ENCODE results near the gene SMAD7.
A peak's percentile ranks its signal among the peaks of the same experiment; 100 is the strongest.

SMAD7 gene

DNA sequence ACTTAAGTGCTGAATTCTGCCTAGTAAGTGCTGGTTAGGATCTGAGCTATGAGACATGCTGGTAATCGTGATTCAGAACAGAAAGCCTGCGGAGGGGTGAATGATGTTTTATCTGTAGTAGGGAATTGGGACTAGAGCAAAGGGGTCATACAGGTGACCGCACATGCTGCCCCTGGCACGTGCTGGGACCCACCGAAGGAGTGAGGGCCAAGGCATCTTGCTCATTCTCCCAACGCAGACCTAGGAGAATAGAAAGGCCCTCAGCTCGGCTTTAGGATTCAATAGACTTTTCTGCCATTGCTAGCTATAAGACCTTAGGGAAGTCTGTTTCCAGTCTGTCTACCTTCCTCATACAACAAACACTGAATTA, 8.8 kb upstream of the SMAD7 start:
- TF ChIP-seq, protein P1, sequence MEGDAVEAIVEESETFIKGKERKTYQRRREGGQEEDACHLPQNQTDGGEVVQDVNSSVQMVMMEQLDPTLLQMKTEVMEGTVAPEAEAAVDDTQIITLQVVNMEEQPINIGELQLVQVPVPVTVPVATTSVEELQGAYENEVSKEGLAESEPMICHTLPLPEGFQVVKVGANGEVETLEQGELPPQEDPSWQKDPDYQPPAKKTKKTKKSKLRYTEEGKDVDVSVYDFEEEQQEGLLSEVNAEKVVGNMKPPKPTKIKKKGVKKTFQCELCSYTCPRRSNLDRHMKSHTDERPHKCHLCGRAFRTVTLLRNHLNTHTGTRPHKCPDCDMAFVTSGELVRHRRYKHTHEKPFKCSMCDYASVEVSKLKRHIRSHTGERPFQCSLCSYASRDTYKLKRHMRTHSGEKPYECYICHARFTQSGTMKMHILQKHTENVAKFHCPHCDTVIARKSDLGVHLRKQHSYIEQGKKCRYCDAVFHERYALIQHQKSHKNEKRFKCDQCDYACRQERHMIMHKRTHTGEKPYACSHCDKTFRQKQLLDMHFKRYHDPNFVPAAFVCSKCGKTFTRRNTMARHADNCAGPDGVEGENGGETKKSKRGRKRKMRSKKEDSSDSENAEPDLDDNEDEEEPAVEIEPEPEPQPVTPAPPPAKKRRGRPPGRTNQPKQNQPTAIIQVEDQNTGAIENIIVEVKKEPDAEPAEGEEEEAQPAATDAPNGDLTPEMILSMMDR (IDR thresholded peaks at IDR 0.05), result no peak
- H3K9me3 Mint-ChIP-seq, result no peaks in the 10 kb centered on the region
- no peaks in the 10 kb centered on the region for H3K36me3 Mint-ChIP-seq (ENCODE audit: low read depth)
- no peak for DNase-seq
- H3K27me3 Mint-ChIP-seq (ENCODE audit: low read depth, poor library complexity), result peaks cover 46% of the 10 kb centered on the region
- no peak overlapping the region for H3K27ac Mint-ChIP-seq
- H3K4me3 Mint-ChIP-seq, result no peak overlapping the region
- H3K4me1 Mint-ChIP-seq, result peaks cover 60% of the 10 kb centered on the region

DNA sequence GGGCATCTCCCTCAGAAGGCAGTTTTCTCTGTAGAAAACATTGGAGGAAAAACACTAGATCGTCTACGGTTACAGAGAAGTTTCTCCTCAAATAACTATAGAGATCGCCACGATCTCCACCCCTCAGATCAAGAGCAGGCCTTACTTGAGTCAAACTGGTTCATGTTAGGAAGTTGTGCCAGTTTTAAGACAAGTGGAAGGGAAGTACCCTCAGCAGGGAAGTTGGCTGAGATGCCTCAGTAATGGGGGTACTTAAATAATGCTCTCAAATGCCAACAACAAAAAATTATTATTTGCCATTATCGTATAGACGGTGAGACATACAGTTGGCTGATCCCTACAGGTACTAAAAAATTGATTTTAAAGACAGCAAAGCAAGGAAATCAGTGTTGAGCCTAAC, 8.2 kb upstream of the SMAD7 start:
- TF ChIP-seq, protein P1 (IDR thresholded peaks at IDR 0.05), result no peak
- H3K27me3 Mint-ChIP-seq (ENCODE audit: low read depth, poor library complexity), result peaks cover 47% of the 10 kb centered on the region
- H3K27ac Mint-ChIP-seq, result no peak overlapping the region
- no peaks in the 10 kb centered on the region for H3K36me3 Mint-ChIP-seq (ENCODE audit: low read depth)
- no peaks in the 10 kb centered on the region for H3K9me3 Mint-ChIP-seq
- H3K4me1 Mint-ChIP-seq, result peaks cover 62% of the 10 kb centered on the region
- no peak overlapping the region for H3K4me3 Mint-ChIP-seq
- DNase-seq, result no peak

DNA sequence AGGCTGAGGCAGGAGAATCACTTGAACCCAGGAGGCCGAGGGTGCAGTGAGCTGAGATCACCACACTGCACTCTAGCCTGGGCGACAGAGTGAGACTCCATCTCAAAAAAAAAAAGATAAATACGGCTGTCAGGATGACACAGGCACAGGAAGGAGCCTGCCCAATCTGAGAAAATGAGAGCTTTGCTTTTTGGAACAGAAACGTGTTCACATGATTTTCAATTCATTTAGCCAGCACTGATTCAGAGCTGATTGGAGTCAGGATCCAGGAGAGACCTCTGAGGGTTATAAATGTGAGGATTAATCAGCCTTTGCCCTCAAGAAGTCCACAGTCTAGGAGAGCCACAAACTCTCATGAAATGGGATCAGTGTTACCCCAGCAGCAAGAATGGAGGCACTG, 6.9 kb upstream of the SMAD7 start:
- Mint-ChIP-seq H3K27ac (no peak overlapping the region), H3K4me1 (peaks cover 58% of the 10 kb centered on the region), H3K36me3 (ENCODE audit: low read depth) (no peaks in the 10 kb centered on the region), H3K27me3 (ENCODE audit: low read depth, poor library complexity) (peaks cover 47% of the 10 kb centered on the region), H3K9me3 (no peaks in the 10 kb centered on the region), H3K4me3 (no peak overlapping the region)
- no peak for DNase-seq
- TF ChIP-seq, protein P1 (IDR thresholded peaks at IDR 0.05), result no peak

DNA sequence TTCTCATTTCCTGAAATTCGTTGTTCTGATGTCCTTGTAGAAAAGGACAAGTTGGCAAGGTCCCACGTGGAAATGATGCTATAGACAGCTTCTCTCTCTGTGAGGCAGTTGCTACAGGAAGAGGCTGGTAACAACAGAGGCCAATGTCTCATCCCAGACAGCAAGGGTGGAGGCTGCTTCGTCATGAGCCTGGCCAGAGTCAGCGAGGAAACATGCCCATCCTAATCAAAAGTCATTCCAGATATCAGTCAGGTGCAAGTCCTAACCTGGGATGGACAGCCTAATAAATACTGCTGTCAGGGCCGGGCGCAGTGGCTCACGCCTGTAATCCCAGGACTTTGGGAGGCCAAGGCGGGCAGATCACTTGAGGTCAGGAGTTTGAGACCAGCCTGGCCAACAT, 6.4 kb upstream of the SMAD7 start:
- H3K9me3 Mint-ChIP-seq, result no peaks in the 10 kb centered on the region
- TF ChIP-seq, protein P1 (IDR thresholded peaks at IDR 0.05), result no peak
- H3K27ac Mint-ChIP-seq, result no peak overlapping the region
- H3K4me3 Mint-ChIP-seq, result no peak overlapping the region
- H3K4me1 Mint-ChIP-seq, result peaks cover 53% of the 10 kb centered on the region
- no peaks in the 10 kb centered on the region for H3K36me3 Mint-ChIP-seq (ENCODE audit: low read depth)
- H3K27me3 Mint-ChIP-seq (ENCODE audit: low read depth, poor library complexity), result peaks cover 47% of the 10 kb centered on the region
- DNase-seq, result no peak

DNA sequence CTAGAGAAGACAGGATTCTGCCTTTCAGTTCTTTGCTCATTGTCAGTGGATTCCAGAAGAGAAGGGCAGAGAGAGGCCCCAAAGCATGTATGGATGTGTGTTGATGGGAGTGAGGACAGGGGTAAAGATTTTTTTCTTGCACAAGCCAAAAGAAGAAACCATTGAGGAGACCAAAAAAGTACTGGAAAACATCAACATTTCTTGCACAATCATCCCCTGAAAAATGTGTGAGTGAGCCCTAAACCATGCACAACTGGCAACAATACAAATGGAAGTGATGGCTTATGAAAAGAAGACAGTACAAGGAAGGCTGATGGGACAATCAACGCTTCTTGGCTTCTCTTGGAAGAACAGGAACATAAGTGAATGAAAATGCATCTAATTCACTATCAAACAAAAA, 5.6 kb upstream of the SMAD7 start:
- H3K36me3 Mint-ChIP-seq (ENCODE audit: low read depth), result no peaks in the 10 kb centered on the region
- H3K4me3 Mint-ChIP-seq, result no peak overlapping the region
- no peaks in the 10 kb centered on the region for H3K9me3 Mint-ChIP-seq
- H3K27ac Mint-ChIP-seq, result no peak overlapping the region
- peaks cover 51% of the 10 kb centered on the region for H3K4me1 Mint-ChIP-seq
- H3K27me3 Mint-ChIP-seq (ENCODE audit: low read depth, poor library complexity), result peaks cover 41% of the 10 kb centered on the region
- no peak for DNase-seq
- TF ChIP-seq, protein P1 (IDR thresholded peaks at IDR 0.05), result no peak

DNA sequence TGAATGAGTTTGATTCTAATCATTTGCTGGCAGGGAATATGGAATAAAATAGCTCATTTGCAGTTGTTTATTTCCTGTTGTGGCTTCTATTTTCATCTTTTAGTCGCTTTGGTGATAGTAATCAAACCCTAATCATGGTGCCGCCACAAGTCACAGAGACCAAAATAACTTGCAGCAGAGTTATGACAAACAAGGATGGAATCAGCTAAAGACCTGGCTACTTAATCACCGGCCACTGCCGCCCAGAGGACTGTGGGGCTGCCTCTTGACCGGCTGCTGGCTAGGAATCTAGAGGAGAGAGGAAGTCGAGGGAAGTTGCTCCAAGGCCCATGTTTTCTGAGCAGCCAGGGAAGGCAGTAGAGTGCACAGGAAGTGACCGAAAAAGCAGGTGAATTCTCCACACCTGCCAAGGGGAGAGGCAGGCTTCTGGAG, 5.1 kb upstream of the SMAD7 start:
- no peaks in the 10 kb centered on the region for H3K36me3 Mint-ChIP-seq (ENCODE audit: low read depth)
- peak overlapping the region; percentile 8 for H3K27ac Mint-ChIP-seq

More for the DNA sequence above, 5.1 kb upstream of the SMAD7 start:
- TF ChIP-seq, protein P1 (IDR thresholded peaks at IDR 0.05), result no peak
- Mint-ChIP-seq H3K4me1 (peaks cover 51% of the 10 kb centered on the region), H3K27me3 (ENCODE audit: low read depth, poor library complexity) (peaks cover 38% of the 10 kb centered on the region), H3K9me3 (no peaks in the 10 kb centered on the region), H3K4me3 (no peak overlapping the region)
- no peak for DNase-seq
